Mesenchymal stem cell (in vitro differentiated cells and primary cell): ENCODE data around the gene FAT3.

Experiments used
- DNase-seq: peaks from one replicate; pipeline ENCODE4 v3.0.0-alpha.2; 2013
- H2AFZ ChIP-seq: one replicate; pipeline ENCODE4 v1.6.1; 2013; ENCODE audit warnings: low read depth, mild to moderate bottlenecking, control low read depth, inconsistent platforms, low read length, moderate library complexity
- H2AK5ac ChIP-seq: 2 replicates; pipeline ENCODE4 v1.6.1; 2013; ENCODE audit warnings: low read length, moderate library complexity, mild to moderate bottlenecking, inconsistent platforms; ENCODE audit not compliant: severe bottlenecking
- H2BK120ac ChIP-seq: one replicate; pipeline ENCODE4 v1.6.1; 2013; ENCODE audit warnings: low read depth, mild to moderate bottlenecking, inconsistent platforms, low read length, moderate library complexity
- H2BK12ac ChIP-seq, 2 experiments: one replicate each; pipeline ENCODE4 v1.6.1; 2013; ENCODE audit warnings: inconsistent platforms in 2 of 2, low read length in 2 of 2, mild to moderate bottlenecking in 2 of 2, moderate library complexity in 2 of 2, control low read depth in 1 of 2
- H2BK15ac ChIP-seq: one replicate; pipeline ENCODE4 v1.6.1; 2013; ENCODE audit warnings: mild to moderate bottlenecking, low read depth, inconsistent platforms; ENCODE audit not compliant: poor library complexity, severe bottlenecking
- H2BK5ac ChIP-seq: 2 replicates; pipeline ENCODE4 v1.6.1; 2013; ENCODE audit warnings: low read depth, mild to moderate bottlenecking, low read length, control low read depth, inconsistent platforms; ENCODE audit not compliant: poor library complexity, severe bottlenecking
- H3K14ac ChIP-seq, 2 experiments: one replicate each; pipeline ENCODE4 v1.6.1; 2013; ENCODE audit warnings: inconsistent platforms in 2 of 2, low read length in 2 of 2, control low read depth in 1 of 2, mild to moderate bottlenecking in 1 of 2, moderate library complexity in 1 of 2
- H3K18ac ChIP-seq, 2 experiments: one replicate each; pipeline ENCODE4 v1.6.1; 2013; ENCODE audit warnings: inconsistent platforms in 2 of 2, low read length in 2 of 2, control low read depth in 1 of 2, low read depth in 1 of 2, mild to moderate bottlenecking in 1 of 2
- H3K23ac ChIP-seq, 2 experiments: one replicate each; pipeline ENCODE4 v1.6.1; 2013; ENCODE audit warnings: inconsistent platforms in 2 of 2, low read length in 2 of 2, mild to moderate bottlenecking in 2 of 2, moderate library complexity in 2 of 2, control low read depth in 1 of 2
- H3K27ac ChIP-seq: 2 replicates; pipeline ENCODE4 v1.5.1; 2013; ENCODE audit warnings: mild to moderate bottlenecking, moderate library complexity, low read length, control low read depth, inconsistent platforms; ENCODE audit not compliant: poor library complexity, severe bottlenecking
- H3K27me3 ChIP-seq, 2 experiments: 2 replicates each; pipeline versions ENCODE4 v1.6.1 to v1.7.0; 2013; ENCODE audit warnings: low read length in 2 of 2, mild to moderate bottlenecking in 2 of 2, moderate library complexity in 2 of 2, control low read depth in 1 of 2, inconsistent platforms in 1 of 2; ENCODE audit not compliant: control insufficient read depth in 1 of 2, insufficient read depth in 1 of 2
- H3K36me3 ChIP-seq, 2 experiments: 2 replicates each; pipeline versions ENCODE4 v1.6.1 to v1.7.0; 2013; ENCODE audit warnings: low read length in 2 of 2, control low read depth in 1 of 2, inconsistent platforms in 1 of 2, low read depth in 1 of 2, mild to moderate bottlenecking in 1 of 2; ENCODE audit not compliant: insufficient read depth in 2 of 2, control insufficient read depth in 1 of 2
- H3K4ac ChIP-seq, 2 experiments: one replicate each; pipeline ENCODE4 v1.6.1; 2013; ENCODE audit warnings: inconsistent platforms in 2 of 2, low read length in 2 of 2, mild to moderate bottlenecking in 2 of 2, moderate library complexity in 2 of 2, control low read depth in 1 of 2, low read depth in 1 of 2
- H3K4me1 ChIP-seq: 2 replicates; pipeline ENCODE4 v1.6.1; 2013; ENCODE audit warnings: low read depth, low read length, control low read depth; ENCODE audit not compliant: control insufficient read depth, insufficient read depth
- H3K4me2 ChIP-seq: 2 replicates; pipeline ENCODE4 v1.6.1; 2013; ENCODE audit warnings: low read length, mild to moderate bottlenecking, inconsistent platforms; ENCODE audit not compliant: poor library complexity, severe bottlenecking
- H3K4me3 ChIP-seq, 2 experiments: 2 replicates each; pipeline versions ENCODE4 v1.5.1 to v1.7.0; 2013; ENCODE audit warnings: low read length in 2 of 2, mild to moderate bottlenecking in 2 of 2, control low read depth in 1 of 2, low read depth in 1 of 2; ENCODE audit not compliant: insufficient read depth in 1 of 2
- H3K79me1 ChIP-seq: replicated peaks from 2 replicates; pipeline ENCODE4 v1.6.1; 2013; ENCODE audit warnings: mild to moderate bottlenecking, control low read depth, low read length, inconsistent platforms; ENCODE audit not compliant: poor library complexity, severe bottlenecking
- H3K9ac ChIP-seq: 2 replicates; pipeline ENCODE4 v1.7.0; 2013; ENCODE audit warnings: mild to moderate bottlenecking, low read length, moderate library complexity
- H3K9me3 ChIP-seq: 2 replicates; pipeline ENCODE4 v1.7.0; 2013; ENCODE audit warnings: mild to moderate bottlenecking, low read length; ENCODE audit not compliant: control insufficient read depth
- H4K8ac ChIP-seq: one replicate; pipeline ENCODE4 v1.6.1; 2013; ENCODE audit warnings: inconsistent platforms, mild to moderate bottlenecking, low read length, moderate library complexity
- H4K91ac ChIP-seq: one replicate; pipeline ENCODE4 v1.6.1; 2013; ENCODE audit warnings: mild to moderate bottlenecking, low read length, inconsistent platforms
- WGBS: methylation state at CpG from one replicate; pipeline ENCODE4 v1.1.7; 2013; ENCODE audit warnings: mixed read lengths; 5-methylcytosine and 5-hydroxymethylcytosine counted together

The FAT3 gene

DNA sequence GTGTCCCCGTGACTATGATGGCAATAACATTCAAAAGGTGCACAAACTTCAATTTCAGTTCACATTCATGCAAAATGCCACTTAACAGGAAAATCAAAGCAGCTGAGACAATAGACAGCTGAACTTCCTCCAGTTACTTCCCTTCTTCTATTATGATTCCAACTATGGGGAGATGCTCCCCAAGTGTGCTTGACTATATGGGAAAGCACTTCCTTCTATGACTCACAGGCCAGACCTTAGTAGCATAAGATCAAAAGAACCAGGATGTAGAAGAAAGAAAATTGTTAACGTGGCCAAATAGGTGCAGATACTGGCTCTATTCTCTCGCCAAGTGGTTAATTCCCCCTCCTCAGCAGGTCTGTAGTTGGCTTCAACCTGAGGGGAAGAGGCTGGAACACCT is 7.8 kb upstream of the FAT3 start:
- no peak overlapping the region for H2AFZ ChIP-seq

DNA sequence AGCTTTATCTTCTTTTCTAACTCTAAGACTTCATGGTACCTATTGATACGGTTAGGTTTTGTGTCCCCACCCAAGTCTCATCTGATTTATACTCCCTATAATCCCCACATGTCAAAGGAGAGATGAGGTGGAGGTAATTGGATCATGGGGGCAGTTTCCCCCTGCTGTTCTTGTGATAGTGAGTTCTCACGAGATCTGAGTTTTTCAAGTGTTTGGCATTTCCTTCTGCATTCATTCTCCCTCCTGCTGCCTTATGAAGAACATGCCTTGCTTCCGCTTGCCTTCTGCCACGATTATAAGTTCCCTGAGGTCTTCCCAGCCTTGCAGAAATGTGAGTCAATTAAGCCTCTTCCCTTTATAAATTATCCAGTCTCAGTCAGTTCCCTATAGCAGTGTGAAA is 5.1 kb upstream of the FAT3 start:
- H3K14ac ChIP-seq: no peak overlapping the region
- no peak overlapping the region for H4K91ac ChIP-seq
- no peaks in the 10 kb centered on the region for H3K79me1 ChIP-seq
- H2AFZ ChIP-seq: no peak overlapping the region
- no peak overlapping the region for H2BK5ac ChIP-seq
- no peak overlapping the region for H2AK5ac ChIP-seq
- DNase-seq: no peak
- H3K23ac ChIP-seq: no peak overlapping the region
- H3K9me3 ChIP-seq: peaks cover 4% of the 10 kb centered on the region
- H3K4me1 ChIP-seq: peaks cover 6% of the 10 kb centered on the region
- no peak overlapping the region for H2BK120ac ChIP-seq
- H4K8ac ChIP-seq: no peak overlapping the region
- peaks cover 17 to 71% of the 10 kb centered on the region in 2 experiments for H3K27me3 ChIP-seq
- no peak overlapping the region for H3K9ac ChIP-seq
- H2BK15ac ChIP-seq: no peak overlapping the region
- H3K4me2 ChIP-seq: no peak overlapping the region
- H3K36me3 ChIP-seq: no peaks in the 10 kb centered on the region
- H2BK12ac ChIP-seq: no peak overlapping the region
- no peak overlapping the region for H3K4ac ChIP-seq
- no peak overlapping the region for H3K18ac ChIP-seq
- H3K27ac ChIP-seq: no peak overlapping the region
- no peak overlapping the region for H3K4me3 ChIP-seq
- WGBS: 72% methylated on average over 3 of the region's 4 CpGs

More for the DNA sequence above, 7.8 kb upstream of the FAT3 start:
- no peak overlapping the region for H2BK120ac ChIP-seq
- no peak overlapping the region for H3K27ac ChIP-seq
- H3K9me3 ChIP-seq: peaks cover 4% of the 10 kb centered on the region
- H2AK5ac ChIP-seq: no peak overlapping the region
- peaks cover 0 to 46% of the 10 kb centered on the region in 2 experiments for H3K27me3 ChIP-seq
- DNase-seq: no peak
- no peaks in the 10 kb centered on the region for H3K4me1 ChIP-seq
- H4K91ac ChIP-seq: no peak overlapping the region
- H3K79me1 ChIP-seq: no peaks in the 10 kb centered on the region
- no peak overlapping the region for H3K9ac ChIP-seq
- no peak overlapping the region for H3K4ac ChIP-seq
- no peak overlapping the region for H3K4me2 ChIP-seq
- no peak overlapping the region for H4K8ac ChIP-seq
- no peak overlapping the region for H3K4me3 ChIP-seq
- no peak overlapping the region for H3K18ac ChIP-seq
- H2BK15ac ChIP-seq: no peak overlapping the region
- no peaks in the 10 kb centered on the region for H3K36me3 ChIP-seq
- no peak overlapping the region for H3K23ac ChIP-seq
- 79% methylated on average over 3 of the region's 3 CpGs for WGBS
- no peak overlapping the region for H2BK5ac ChIP-seq
- H2BK12ac ChIP-seq: no peak overlapping the region
- H3K14ac ChIP-seq: no peak overlapping the region

DNA sequence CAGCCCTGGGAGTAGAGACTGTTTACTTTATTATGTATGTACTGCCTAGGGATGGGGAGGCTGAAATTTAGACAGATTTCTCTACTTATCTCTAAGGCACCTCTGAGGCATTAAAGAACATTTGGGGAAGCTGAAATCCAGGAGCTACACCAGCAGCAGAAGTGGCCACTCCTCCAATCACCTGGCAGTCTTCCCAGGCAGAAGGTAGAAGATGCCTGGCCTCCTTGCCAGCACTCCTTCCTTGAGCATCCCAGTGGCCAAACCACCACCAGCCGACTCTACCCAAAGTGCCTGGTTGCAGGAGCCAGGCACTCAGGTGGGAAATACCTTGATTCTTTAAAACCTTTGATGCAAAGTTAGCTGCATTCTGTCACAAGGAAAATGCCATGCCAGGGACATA is 1.9 kb upstream of the FAT3 start:
- H3K9me3 ChIP-seq: peaks cover 4% of the 10 kb centered on the region
- no peak overlapping the region for H4K91ac ChIP-seq
- no peak overlapping the region for H3K9ac ChIP-seq
- no peak overlapping the region for H3K4me3 ChIP-seq
- no peak overlapping the region for H3K23ac ChIP-seq
- H2BK15ac ChIP-seq: no peak overlapping the region
- H4K8ac ChIP-seq: no peak overlapping the region
- H3K27ac ChIP-seq: no peak overlapping the region
- no peak overlapping the region for H2AFZ ChIP-seq
- no peaks in the 10 kb centered on the region for H3K36me3 ChIP-seq
- no peak overlapping the region for H2AK5ac ChIP-seq
- WGBS: 77% methylated on average over 1 of the region's 1 CpG
- DNase-seq: no peak
- H3K4me1 ChIP-seq: peaks cover 29% of the 10 kb centered on the region
- H2BK12ac ChIP-seq: no peak overlapping the region
- H3K14ac ChIP-seq: no peak overlapping the region
- H3K4me2 ChIP-seq: no peak overlapping the region
- no peaks in the 10 kb centered on the region for H3K79me1 ChIP-seq
- H2BK120ac ChIP-seq: no peak overlapping the region
- H3K4ac ChIP-seq: no peak overlapping the region
- H3K18ac ChIP-seq: no peak overlapping the region
- H3K27me3 ChIP-seq: peaks cover 41 to 80% of the 10 kb centered on the region in 2 experiments
- no peak overlapping the region for H2BK5ac ChIP-seq

- Histone ChIP-seq H3K27ac (no peak overlapping the region), H3K18ac (no peak overlapping the region), H2BK12ac (no peak overlapping the region), H2BK120ac (no peak overlapping the region), H4K8ac (no peak overlapping the region), H3K4ac (no peak overlapping the region), H3K4me1 (peaks cover 29% of the 10 kb centered on the region), H3K14ac (no peak overlapping the region), H3K23ac (no peak overlapping the region), H4K91ac (no peak overlapping the region), H3K36me3 (no peaks in the 10 kb centered on the region), H3K4me2 (peak overlapping the region; percentile 100), H2AFZ (no peak overlapping the region), H3K79me1 (no peaks in the 10 kb centered on the region), H3K9me3 (peaks cover 4% of the 10 kb centered on the region), H3K9ac (peak overlapping the region; percentile 59), H3K4me3 (peak overlapping the region; percentile 68 to 77), H3K27me3 (peaks cover 53 to 83% of the 10 kb centered on the region in 2 experiments), H2AK5ac (no peak overlapping the region), H2BK5ac (no peak overlapping the region), H2BK15ac (no peak overlapping the region)
- 1% methylated on average over 8 of the region's 8 CpGs for WGBS
- no peak for DNase-seq
These were observed 588 bp upstream of the FAT3 start for GRCh38 chr11:92224054-92224406.
